Stimulated activated CD8-positive, alpha-beta memory T cell treated with anti-CD3 and anti-CD28 coated beads, Interleukin-12 subunit alpha, Interleukin-12 subunit beta, amount 100 ng/mL, for 4 hours (primary cell): ENCODE data around the gene HSPB3.
"Not testable (repeated sequence)": the region's sequence is repeated elsewhere in the genome, so short reads cannot be mapped to it uniquely, and the experiment has no call there.

Experiments
- DNase-seq: peaks from one replicate; pipeline ENCODE4 v3.0.0-alpha.2; 2020; ENCODE audit warnings: low read depth

HSPB3 gene

DNA sequence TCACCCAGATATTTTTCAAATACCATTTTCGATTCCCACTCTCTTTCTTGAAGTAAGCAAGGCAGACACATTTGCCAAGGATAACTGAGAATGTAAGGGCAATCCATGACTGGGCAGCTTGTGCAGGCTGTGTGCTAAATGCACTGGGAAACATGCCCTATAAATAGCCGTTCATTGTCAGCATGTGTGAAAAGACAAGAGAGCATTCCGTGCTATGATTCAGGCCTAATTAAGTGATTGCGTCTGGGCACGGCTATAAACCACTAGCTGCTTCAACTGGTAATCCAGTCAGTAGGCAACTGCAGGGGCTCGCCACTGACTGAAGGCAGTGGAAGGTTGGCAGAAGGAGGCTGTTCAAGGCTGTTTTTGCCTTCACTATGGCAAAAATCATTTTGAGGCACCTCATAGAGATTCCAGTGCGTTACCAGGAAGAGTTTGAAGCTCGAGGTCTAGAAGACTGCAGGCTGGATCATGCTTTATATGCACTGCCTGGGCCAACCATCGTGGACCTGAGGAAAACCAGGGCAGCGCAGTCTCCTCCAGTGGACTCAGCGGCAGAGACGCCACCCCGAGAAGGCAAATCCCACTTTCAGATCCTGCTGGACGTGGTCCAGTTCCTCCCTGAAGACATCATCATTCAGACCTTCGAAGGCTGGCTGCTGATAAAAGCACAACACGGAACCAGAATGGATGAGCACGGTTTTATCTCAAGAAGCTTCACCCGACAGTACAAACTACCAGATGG, at the start of gene HSPB3:
TSS of gene HSPB3 (plus strand) at position 287 of the 745 bp plus-strand sequence. CDS start at position 378, 91 bp downstream.
- no peak for DNase-seq

DNA sequence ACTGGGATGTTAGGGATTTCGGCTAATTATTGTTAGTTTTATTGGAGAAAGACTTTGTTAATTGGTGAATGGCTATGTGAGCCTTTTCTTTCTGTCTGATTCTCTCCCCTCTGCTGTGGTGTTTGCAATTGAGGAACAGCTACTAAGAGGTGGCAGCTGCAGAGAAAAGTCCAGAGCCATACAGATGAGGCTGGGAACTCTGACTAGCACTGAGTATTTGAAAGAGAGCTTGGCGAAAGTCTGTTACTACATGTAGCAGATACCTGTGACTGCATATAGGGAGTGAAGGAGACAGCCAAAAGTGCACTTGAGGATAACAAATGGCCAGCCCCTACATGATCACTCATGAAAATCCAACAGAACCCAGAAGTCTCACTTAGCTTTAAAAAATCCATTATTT, 44.3 kb upstream of the HSPB3 start:
- no peak for DNase-seq

- no peak for DNase-seq
These were observed 42.6 kb upstream of the HSPB3 start for GRCh38 chr5:54412913-54413312.

DNA sequence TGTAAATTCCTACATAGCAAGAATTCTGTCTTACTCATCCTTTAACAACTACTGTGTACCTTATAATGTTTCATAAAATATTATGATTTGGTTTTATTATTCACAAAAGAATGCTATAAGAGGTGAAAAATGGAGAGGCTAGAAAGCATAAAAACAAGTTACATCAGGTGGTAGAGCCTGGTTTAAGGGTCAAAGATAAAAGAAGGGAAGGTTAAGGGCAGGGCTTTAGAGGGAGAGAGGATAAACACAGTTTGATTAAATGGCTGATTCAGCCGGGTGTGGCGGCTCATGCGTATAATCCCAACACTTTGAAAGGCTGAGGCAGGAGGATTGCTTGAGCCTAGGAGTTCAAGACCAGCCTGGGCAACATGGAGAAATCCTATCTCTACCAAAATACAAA, 40.4 kb upstream of the HSPB3 start:
- DNase-seq = no peak

DNA sequence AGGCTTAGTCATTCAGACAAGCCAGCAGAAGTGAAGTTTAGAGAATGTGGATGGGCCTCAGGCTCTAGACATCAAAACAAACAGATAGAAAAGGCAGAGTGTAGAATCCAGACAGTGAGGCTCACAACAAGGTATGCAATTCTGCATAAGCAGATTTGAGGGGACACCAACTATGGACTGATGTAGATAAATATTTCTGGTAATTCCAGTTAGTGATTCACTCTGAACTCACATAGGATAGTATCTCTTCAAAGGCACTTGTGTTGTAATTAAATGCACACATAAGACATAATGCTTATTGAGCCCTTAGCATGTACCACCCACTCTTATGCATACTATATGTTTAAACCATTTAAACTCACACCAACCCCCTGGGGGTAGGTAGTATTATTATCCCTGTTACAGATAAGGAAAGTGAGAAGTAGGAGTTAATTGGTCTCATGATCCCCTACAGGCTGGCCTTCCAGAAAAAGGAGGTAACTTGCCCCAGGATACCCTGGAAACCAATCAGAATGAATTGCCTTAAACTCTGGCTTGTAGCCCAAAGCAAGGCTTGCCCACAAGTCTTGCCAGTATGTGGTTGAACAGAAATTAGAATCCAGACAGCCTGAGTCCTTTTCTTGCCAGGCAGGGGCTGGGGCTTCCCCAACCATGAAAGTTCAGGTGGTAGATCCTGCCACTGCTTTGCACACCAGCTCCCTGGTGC, 39.5 kb upstream of the HSPB3 start:
- DNase-seq = no peak

DNA sequence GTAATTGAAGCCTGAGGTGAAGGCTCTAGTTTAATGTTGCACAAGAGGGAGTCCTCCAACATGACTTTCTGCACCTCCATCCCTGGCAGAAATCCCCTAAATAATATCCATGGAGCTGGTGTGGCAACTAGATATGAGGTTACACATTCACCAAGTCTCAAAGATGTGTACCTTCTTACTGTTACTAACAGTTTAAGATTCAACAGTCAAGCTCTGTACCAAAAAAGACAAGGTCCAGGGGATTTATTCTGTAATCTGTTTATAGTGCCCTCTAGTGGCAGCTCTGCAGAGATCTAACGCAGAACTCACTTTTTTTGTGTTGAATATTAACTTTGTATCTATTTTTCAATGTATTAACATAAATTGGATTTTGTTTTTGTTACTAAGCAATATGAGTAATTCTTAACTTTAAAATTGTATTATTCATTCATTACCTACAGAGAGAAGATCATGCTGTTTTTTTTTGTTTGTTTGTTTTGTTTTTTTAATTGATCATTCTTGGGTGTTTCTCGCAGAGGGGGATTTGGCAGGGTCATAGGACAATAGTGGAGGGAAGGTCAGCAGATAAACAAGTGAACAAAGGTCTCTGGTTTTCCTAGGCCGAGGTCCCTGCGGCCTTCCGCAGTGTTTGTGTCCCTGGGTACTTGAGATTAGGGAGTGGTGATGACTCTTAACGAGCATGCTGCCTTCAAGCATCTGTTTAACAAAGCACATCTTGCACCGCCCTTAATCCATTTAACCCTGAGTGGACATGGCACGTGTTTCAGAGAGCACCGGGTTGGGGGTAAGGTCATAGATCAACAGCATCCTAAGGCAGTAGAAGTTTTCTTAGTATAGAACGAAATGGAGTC, 35.7 kb upstream of the HSPB3 start:
- not testable (repeated sequence) for DNase-seq

DNA sequence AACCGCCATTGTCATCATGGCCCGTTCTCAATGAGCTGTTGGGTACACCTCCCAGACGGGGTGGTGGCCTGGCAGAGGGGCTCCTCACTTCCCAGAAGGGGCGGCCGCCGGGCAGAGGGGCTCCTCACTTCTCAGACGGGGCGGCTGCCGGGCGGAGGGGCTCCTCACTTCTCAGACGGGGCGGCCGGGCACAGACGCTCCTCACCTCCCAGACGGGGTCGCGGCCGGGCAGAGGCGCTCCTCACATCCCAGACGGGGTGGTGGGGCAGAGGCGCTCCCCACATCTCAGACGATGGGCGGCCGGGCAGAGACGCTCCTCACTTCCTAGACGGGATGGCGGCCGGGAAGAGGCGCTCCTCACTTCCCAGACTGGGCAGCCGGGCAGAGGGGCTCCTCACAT, 35.0 kb upstream of the HSPB3 start:
- DNase-seq = not testable (repeated sequence)

GRCh38 chr5:54421976-54422375, 33.5 kb upstream of the HSPB3 start:
- DNase-seq = no peak

DNA sequence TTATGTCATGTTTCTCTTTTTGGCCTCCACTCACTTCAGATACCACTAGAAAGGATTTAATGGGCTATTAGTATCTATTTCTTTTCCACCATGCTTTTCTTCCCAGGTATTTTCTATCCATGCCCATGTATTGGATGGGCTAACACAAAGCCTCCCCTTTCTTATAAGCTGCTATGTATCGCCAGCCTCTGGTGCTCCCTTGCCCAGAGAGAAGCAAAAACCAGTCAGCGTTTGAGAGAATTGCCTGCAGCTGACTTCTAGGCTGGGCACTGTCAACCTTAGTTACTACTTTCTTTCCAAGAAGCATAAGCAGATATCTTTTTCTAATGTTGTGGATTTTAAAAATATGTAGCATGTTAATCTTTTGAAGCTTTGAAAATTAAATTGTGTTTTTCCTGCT, 30.2 kb upstream of the HSPB3 start:
- no peak for DNase-seq

GRCh38 chr5:54426209-54426608, 29.3 kb upstream of the HSPB3 start:
- DNase-seq = no peak

- not testable (repeated sequence) for DNase-seq
These were observed 20.8 kb upstream of the HSPB3 start for GRCh38 chr5:54434650-54435049.

GRCh38 chr5:54438620-54439389, 16.7 kb upstream of the HSPB3 start:
- no peak for DNase-seq

DNA sequence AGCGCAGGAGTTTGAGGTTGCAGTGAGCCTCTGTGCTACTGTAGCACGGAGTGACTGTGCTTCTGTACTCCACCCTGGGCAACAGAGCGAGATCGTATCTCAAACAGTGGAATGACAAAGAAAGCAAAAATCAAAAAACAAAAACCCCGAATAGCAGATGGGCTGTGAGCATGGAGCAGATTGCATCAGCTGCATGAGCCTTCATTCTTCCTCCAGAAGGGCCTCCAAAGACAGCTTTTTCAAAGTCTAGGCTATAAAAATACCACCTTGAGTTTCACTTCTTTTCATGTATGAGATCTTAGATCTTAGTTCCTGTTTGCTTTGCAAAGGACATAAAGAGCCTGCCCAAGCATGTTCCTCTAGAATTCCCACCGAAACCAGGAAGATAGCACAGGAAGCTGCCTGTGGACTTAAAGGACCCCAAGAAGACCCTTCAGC, 15.0 kb upstream of the HSPB3 start:
- DNase-seq = no peak

DNA sequence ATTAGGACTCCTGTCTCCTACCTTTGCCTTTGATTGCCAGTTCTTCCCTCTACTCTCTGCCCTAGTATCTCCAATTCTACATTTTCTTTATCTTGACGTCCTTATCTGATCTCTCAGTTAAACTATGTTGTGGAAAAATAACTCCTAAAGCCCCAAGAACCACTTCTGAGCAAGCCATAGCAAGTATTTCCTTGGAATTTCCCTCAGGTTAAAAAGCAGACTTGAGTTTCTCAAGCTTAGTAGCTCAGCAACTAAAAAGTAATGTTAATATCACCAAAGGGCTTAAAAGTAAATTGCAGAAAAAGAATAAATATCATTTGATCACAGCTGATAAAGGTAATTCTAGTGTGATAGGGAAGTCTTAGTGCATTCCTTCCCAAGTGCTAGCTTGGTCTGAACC, 13.2 kb upstream of the HSPB3 start:
- DNase-seq = no peak

DNA sequence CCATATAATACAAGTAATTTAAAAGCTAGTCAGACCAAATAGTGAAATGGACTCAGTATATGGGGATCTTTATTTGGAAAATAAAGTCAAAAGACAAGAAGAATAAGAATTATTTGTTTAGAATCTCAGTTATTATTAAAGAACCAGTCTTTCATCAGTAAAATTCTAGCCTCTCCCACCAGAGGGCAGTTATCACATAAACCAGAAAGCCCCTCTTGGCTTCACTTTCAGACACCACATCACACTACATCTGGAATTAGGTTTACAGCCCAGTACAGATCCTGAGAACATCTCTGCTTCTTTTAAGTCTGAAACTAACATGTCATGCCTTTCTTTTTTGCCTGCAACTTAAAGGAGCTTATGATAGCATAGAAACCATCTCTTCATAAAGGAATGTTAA, 12.2 kb upstream of the HSPB3 start:
- no peak for DNase-seq

GRCh38 chr5:54445691-54446378, 9.7 kb upstream of the HSPB3 start:
- no peak for DNase-seq

GRCh38 chr5:54446379-54446732, 9.1 kb upstream of the HSPB3 start:
- no peak for DNase-seq

GRCh38 chr5:54449923-54450322, 5.6 kb upstream of the HSPB3 start:
- DNase-seq = no peak

- no peak for DNase-seq
These were observed 5.0 kb upstream of the HSPB3 start for GRCh38 chr5:54450542-54450941.

GRCh38 chr5:54453046-54453445, 2.5 kb upstream of the HSPB3 start:
- no peak for DNase-seq

- DNase-seq = no peak
These were observed 897 bp upstream of the HSPB3 start for GRCh38 chr5:54454602-54455001.
